ENCODE results near the gene RPS25. TPM values are rescaled to one million over a fixed set of nuclear protein-coding genes. Genes with fewer than 3 reads are reported as not detected.
A peak's percentile ranks its signal among the peaks of the same experiment; 100 is the strongest.

RPS25 gene
- total RNA-seq, 1 experiment from 2014 or later: 1,176 TPM

DNA sequence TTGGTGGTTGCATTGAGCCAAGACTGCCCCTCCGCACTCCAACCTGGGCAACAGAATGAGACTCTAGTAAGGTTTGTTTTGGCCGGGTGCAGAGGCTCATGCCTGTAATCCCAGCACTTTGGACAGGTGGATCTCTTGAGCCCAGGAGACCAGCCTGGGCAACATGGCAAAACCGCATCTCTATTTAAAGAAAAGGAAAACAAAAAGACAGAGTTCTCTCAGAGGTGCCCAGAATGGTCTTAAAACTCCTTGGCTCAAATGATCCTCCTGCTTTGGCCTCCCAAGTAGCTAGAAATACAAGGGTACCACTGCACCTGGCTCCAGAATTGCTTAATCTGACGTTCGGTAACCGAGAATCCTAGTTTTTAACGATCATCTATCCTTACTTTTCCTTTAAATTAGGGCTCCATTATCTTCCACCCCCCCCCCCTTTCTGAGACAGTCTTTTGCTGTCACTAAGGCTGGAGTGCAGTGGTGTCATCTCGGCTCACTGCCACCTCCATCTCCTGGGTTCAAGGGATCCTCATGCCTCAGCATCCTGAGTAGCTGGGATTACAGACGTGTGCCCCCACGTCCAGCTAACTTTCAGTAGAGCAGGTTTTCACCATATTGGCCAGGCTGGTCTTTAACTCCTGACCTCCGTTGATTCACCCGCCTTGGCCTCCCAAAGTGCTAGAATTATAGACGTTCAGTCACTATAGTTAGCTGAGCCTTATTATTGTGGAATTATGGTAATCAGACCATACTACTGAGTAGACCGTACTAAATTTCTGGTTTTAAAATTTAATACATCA lies 1.7 kb downstream of the RPS25 start:
- no peak for DNase-seq (ENCODE audit: low spot score)
- ChIA-PET CTCF (no interaction called here), POLR2A (ENCODE audit: low non-redundant PET) (interaction anchor here (0.6 to 0.7 kb wide), 2 partner anchors 196 to 306 kb away, joined by 3 to 5 read pairs; no protein-coding TSS in a partner anchor)
- H3K27ac ChIP-seq (ENCODE audit: low read depth, low read length, poor library complexity, severe bottlenecking): peak overlapping the region; percentile 6
- no peaks in the 10 kb centered on the region for H3K9me3 ChIP-seq (ENCODE audit: low read depth, low read length, poor library complexity, severe bottlenecking)
- H3K36me3 ChIP-seq (ENCODE audit: insufficient read depth, low read length, poor library complexity, severe bottlenecking): peaks cover 66% of the 10 kb centered on the region
- no TSS peak for BruUV-seq (replicated peaks)
- peaks cover 18% of the 10 kb centered on the region for H3K4me1 ChIP-seq (ENCODE audit: insufficient read depth, low read length, poor library complexity, severe bottlenecking)
- TF ChIP-seq, protein P1, sequence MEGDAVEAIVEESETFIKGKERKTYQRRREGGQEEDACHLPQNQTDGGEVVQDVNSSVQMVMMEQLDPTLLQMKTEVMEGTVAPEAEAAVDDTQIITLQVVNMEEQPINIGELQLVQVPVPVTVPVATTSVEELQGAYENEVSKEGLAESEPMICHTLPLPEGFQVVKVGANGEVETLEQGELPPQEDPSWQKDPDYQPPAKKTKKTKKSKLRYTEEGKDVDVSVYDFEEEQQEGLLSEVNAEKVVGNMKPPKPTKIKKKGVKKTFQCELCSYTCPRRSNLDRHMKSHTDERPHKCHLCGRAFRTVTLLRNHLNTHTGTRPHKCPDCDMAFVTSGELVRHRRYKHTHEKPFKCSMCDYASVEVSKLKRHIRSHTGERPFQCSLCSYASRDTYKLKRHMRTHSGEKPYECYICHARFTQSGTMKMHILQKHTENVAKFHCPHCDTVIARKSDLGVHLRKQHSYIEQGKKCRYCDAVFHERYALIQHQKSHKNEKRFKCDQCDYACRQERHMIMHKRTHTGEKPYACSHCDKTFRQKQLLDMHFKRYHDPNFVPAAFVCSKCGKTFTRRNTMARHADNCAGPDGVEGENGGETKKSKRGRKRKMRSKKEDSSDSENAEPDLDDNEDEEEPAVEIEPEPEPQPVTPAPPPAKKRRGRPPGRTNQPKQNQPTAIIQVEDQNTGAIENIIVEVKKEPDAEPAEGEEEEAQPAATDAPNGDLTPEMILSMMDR (conservative IDR thresholded peaks at IDR 0.05; ENCODE audit: low read depth, low read length): no peak
- TF ChIP-seq EZH2 (IDR thresholded peaks at IDR 0.05; ENCODE audit: borderline replicate concordance, low read depth, low read length, poor library complexity, severe bottlenecking): no peak
- H3K27me3 ChIP-seq (replicated peaks; ENCODE audit: insufficient read depth, low read depth, low read length, poor library complexity): no peaks in the 10 kb centered on the region
- peak overlapping the region; percentile 77 for H3K4me3 ChIP-seq (ENCODE audit: low read depth, low read length, poor library complexity, severe bottlenecking)
- intact Hi-C loops (cut with micrococcal nuclease; ENCODE audit: unreplicated experiment): loop anchor here (5.0 kb wide), 1 partner anchor 86 kb away; the partner anchor contains the start of gene DPAGT1

DNA sequence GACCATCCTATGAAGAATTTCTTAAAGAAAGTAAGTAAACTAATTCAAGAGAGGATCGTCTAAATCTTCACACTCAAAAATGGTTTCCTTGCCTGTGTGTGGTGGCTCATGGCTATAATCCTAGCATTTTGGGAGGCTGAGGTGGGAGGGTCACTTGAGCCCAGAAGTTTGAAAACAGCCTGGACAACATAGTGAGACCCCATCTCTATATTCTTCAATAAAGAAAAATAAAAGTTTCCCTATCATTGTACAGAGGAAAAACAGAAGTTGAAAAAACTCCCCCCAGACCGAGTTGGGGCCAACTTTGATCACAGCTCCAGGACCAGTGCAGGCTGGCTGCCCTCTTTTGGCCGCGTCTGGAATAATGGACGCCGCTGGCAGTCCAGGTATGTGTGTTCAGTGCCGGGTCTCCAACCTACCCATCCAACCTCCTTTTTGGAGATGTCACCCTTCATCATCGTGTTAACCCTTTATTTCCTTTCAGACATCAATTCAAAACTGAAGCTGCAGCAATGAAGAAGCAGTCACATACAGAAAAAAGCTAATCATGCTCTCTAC lies 3.0 kb downstream of the RPS25 start:
- no peak overlapping the region for H3K4me3 ChIP-seq (ENCODE audit: low read depth, low read length, poor library complexity, severe bottlenecking)
- CTCF ChIA-PET: interaction anchor here (0.7 kb wide), 1 partner anchor 366 kb away, joined by 3 read pairs; no protein-coding TSS in a partner anchor
- intact Hi-C loops (cut with micrococcal nuclease; ENCODE audit: unreplicated experiment): loop anchor here (5.0 kb wide), 1 partner anchor 87 kb away; the partner anchor contains the start of gene DPAGT1

DNA sequence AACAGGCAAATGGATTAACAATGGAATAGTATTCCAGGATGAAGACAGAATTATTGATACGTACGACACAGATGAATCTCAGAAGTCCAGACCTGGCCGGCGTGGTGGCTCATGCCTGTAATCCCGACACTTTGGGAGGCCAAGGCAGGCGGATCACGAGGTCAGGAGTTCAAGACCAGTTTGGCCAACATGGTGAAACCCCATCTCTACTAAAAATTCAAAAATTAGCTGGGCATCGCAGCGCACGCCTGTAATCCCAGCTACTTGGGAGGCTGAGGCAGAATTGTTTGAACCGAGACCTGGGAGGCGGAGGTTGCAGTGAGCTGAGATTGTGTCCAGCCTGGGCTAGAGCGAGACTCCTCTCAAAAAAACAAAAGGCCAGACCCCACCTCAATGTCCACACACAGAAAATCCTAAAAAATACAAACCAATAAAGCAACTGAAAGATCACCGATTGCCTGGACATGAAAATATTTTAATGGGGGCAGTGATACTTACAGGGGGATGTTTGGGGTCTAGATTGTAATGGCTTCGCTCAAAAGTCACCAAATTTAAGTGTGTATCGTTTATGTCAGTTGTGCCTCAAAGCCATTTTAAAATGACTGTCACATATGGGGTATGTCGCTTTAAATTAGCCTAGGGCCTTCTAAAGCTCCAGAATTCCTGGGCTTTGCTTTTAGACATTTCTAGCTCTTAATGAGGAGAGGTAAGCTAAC lies 3.8 kb downstream of the RPS25 start:
- CTCF ChIA-PET: no interaction called here
- H3K27ac ChIP-seq (ENCODE audit: low read depth, low read length, poor library complexity, severe bottlenecking): no peak overlapping the region
- peaks cover 8% of the 10 kb centered on the region for H3K4me1 ChIP-seq (ENCODE audit: insufficient read depth, low read length, poor library complexity, severe bottlenecking)
- intact Hi-C loops (cut with micrococcal nuclease; ENCODE audit: unreplicated experiment): loop anchor here (5.0 kb wide), 1 partner anchor 52 kb away; no protein-coding TSS in a partner anchor
- no peak for DNase-seq (ENCODE audit: low spot score)
- POLR2A ChIA-PET (ENCODE audit: low non-redundant PET): no interaction called here
- H3K36me3 ChIP-seq (ENCODE audit: insufficient read depth, low read length, poor library complexity, severe bottlenecking): peaks cover 60% of the 10 kb centered on the region
- no peaks in the 10 kb centered on the region for H3K27me3 ChIP-seq (replicated peaks; ENCODE audit: insufficient read depth, low read depth, low read length, poor library complexity)
- no peaks in the 10 kb centered on the region for H3K9me3 ChIP-seq (ENCODE audit: low read depth, low read length, poor library complexity, severe bottlenecking)
- BruUV-seq (replicated peaks): no TSS peak
- no peak for TF ChIP-seq EZH2 (IDR thresholded peaks at IDR 0.05; ENCODE audit: borderline replicate concordance, low read depth, low read length, poor library complexity, severe bottlenecking)
- TF ChIP-seq, protein P1 (conservative IDR thresholded peaks at IDR 0.05; ENCODE audit: low read depth, low read length): no peak
- H3K4me3 ChIP-seq (ENCODE audit: low read depth, low read length, poor library complexity, severe bottlenecking): no peak overlapping the region

More for the DNA sequence above, 3.0 kb downstream of the RPS25 start:
- BruUV-seq (replicated peaks): no TSS peak
- Histone ChIP-seq H3K27ac (ENCODE audit: low read depth, low read length, poor library complexity, severe bottlenecking) (no peak overlapping the region), H3K9me3 (ENCODE audit: low read depth, low read length, poor library complexity, severe bottlenecking) (no peaks in the 10 kb centered on the region), H3K27me3 (replicated peaks; ENCODE audit: insufficient read depth, low read depth, low read length, poor library complexity) (no peaks in the 10 kb centered on the region), H3K4me1 (ENCODE audit: insufficient read depth, low read length, poor library complexity, severe bottlenecking) (peaks cover 14% of the 10 kb centered on the region), H3K36me3 (ENCODE audit: insufficient read depth, low read length, poor library complexity, severe bottlenecking) (peaks cover 60% of the 10 kb centered on the region)
- POLR2A ChIA-PET (ENCODE audit: low non-redundant PET): no interaction called here
- TF ChIP-seq, protein P1 (conservative IDR thresholded peaks at IDR 0.05; ENCODE audit: low read depth, low read length): peak; percentile 22; the same call in 1 of the 2 replicates
- no peak for TF ChIP-seq EZH2 (IDR thresholded peaks at IDR 0.05; ENCODE audit: borderline replicate concordance, low read depth, low read length, poor library complexity, severe bottlenecking)
- DNase-seq (ENCODE audit: low spot score): no peak

Data from A673 (cell line).